Fibroblast of skin of left quadriceps (primary cell): Measurements from ENCODE around the gene FAM168B.

Experiments
- DNase-seq, 2 experiments: peaks; one replicate each; pipeline ENCODE4 v3.0.0-alpha.2; 2013; ENCODE audit warnings: low read depth in 2 of 2

Gene FAM168B

DNA sequence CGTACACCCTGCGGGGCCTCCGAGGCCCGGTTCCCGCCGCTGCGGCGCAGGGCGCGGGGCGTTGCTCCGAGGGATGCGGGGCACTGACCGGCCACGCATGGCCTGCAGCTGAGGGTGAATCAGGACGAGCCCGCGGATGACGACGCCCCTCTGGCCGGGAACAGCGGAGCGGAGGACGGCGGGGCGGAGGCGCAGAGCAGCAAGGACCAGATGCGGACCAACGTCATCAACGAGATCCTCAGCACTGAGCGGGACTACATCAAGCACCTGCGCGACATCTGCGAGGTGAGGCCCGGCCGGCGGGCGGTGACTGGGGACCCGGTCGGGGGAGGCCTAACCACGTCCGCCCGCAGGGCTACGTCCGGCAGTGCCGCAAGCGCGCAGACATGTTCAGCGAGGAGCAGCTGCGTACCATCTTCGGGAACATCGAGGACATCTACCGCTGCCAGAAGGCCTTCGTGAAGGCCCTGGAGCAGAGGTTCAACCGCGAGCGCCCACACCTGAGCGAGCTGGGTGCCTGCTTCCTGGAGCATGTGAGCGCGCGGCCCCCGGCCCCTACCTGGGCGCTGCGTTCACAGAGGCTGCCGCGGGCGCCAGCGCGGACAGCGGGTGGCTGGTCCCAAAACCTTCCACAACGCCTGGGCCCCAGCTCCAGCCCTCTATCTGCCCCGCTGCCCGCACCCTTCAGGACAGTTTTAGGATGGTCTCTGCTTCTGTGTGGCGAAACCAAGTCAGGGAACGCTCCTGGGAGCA lies 53.2 kb downstream of the FAM168B start:
- DNase-seq: no peak

DNA sequence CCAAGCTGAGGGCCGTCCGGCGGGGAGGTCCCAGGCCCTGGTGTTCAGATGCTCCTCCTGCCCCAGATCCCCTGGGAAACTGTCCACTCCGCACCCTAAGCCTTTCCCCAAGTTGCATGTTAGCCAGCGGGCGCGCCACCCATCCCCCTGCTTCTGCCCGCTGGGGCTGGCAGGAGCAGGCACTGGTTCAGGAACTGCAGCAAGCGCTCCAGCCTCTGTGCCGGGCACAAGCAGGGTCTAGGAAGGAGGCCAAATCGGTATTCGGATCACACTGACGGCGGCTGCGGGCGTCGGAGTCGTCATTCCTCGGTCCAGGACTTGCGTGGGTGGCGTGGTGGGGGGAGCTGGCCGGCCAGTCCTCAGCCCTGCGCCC lies 53.7 kb downstream of the FAM168B start:
- no peak for DNase-seq

DNA sequence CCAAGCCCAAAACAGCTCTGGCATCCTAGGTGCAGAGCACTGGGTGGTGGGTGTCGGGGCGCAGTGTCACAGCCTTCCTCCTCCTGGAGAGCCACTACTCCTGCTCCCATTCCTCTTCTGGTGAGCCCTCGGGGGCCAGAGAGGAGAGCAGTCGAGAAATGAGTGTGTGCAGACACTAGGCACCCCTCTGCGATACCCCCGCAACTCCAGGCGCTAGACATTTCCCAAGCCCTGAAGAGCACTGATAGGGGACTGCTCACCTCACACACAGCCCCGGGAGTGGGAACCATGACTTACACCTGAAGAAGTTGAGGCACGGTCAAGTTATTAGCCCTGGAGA lies 54.2 kb downstream of the FAM168B start:
- DNase-seq: no peak

DNA sequence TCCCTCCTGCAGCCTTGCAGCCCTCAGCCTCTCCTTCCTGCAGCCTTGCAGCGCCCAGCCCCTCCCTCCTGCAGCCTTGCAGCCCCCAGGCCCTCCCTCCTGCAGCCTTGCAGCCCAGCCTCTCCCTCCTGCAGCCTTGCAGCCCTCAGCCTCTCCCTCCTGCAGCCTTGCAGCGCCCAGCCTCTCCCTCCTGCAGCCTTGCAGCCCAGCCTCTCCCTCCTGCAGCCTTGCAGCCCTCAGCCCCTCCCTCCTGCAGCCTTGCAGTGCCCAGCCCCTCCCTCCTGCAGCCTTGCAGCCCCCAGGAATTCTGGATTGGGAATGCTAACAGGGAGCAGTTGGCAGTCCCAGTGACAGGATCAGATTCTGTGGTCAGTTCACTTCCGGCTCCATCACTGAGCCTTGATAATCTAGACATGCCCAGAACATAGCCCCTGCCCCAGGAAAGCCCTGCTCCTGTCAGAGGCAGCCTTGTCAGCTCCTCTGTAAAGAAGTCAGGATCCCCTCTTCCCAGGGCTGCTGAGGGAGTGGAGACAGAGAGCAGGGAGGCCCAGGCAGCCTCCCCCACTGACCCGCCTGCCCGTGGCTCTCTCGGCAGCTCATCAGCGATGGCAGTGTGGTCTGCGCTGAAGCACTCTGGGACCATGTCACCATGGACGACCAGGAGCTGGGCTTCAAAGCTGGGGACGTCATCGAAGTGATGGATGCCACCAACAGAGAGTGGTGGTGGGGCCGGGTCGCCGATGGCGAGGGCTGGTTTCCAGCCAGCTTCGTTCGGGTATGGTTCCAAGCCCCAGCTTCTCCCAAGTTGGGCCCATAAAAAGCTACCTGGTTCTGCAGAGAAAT lies 54.8 kb downstream of the FAM168B start:
- no peak for DNase-seq

DNA sequence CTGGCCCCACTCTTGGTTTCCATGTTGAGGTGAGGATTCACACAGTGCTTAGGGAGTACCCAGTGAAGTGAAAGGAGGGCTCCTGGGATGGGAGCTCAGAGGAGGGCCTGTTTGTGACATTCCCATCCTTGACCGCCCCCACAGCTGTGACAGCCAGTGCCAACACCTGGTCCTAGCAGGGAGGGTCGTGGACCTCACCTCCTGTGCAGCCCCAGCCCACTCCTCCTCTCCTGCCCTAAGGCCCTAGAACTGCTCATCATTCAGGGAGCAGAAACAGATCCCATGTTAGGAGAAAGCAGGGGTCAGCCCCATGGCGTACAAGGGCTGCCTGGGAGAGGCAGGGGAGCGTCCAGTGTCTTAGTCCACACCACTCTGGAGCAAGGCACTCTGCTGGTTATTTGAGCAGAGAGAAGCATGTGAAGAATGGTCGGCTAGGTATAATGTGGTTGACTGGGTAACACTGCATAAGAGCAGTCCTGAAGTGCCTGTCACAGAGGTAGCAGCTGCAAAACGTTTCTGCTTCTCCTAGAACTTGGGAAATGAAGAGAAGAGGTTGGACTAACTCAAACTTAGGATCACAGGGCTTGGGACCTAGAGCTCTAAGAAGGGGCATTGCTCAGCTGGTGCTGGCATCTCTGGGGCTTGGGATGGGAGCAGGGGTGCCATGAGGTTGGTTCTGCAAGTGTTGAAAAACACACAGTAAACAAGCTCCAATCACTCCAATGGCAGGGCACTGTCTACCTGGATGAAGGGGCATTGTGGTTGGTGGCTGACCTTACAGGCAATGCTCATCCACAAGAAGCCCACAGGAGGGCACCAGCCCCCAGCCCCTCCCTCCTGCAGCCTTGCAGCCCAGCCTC lies 55.6 kb downstream of the FAM168B start:
- DNase-seq: no peak

DNA sequence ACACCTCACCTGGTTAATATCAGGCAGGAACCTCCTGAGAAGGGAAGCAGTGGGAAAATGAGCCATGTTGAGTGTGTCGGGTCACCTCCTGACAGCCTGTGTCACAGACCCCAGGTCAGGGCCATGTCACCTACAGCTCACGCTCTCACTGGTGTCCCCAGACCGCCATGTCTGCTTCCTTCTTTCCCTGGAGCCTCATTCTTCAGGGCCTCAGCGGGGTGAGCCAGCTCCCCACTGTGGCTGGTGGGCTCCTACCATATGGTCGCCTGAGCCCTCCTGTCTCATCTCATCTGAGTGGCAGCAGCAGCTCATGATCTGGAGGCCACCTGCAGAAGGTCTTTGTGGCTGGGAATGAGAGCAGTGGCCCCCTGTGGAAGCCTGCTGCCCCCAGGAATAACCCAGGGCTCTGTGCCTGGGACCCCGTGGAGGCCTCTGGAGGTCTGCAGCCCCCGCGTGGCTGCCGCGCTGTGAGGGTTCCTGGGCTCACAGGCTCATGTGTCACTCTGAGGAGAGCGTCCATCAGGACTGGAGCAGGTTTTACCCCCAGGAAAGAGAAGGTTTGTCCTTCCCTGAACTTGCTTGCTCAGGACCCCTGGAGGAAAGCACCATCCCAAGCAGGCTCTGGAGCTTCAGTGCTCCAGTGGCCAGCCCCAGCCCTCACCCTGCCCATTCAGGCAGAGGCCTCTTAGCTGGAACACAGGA lies 56.4 kb downstream of the FAM168B start:
- DNase-seq: no peak

DNA sequence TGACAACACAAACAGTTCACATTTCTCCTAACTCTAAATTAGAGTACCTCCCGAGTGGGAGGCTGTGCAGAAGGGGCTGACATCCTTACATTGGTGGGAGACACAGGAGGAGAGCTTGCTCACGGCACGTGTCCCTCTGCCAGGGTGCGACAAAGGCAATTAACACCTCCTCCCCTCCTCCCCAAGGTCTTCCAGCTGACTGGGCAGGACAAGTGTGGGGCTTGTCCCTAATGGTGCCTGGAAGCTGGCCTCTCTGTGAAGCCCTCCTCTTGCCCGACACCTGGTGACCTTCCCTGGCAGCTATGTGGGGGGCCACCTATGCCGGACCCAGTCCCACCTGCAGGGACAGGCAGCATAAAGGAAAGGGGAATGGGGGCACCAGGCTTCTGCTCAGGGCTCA lies 57.0 kb downstream of the FAM168B start:
- DNase-seq: no peak

DNA sequence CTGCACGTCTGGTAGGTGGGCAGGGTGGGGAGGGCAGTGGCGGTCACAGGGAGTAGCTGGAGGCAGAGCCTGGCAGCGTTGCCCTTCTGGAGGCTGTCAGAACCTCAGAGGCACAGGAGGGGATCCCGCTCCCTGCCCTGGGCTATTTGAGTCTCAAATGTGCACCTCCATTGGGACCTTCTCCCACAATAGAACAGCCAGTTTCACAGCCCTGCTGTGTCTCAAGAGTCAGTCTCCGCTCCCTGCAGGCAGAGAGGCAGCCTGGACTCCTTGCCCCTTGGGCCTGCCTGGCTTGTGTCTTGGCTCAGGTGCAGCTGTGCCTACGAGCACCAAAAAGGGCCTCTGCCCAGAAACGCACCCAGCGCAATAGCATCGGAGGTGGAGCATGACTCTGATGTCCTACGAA lies 57.4 kb downstream of the FAM168B start:
- DNase-seq: no peak

DNA sequence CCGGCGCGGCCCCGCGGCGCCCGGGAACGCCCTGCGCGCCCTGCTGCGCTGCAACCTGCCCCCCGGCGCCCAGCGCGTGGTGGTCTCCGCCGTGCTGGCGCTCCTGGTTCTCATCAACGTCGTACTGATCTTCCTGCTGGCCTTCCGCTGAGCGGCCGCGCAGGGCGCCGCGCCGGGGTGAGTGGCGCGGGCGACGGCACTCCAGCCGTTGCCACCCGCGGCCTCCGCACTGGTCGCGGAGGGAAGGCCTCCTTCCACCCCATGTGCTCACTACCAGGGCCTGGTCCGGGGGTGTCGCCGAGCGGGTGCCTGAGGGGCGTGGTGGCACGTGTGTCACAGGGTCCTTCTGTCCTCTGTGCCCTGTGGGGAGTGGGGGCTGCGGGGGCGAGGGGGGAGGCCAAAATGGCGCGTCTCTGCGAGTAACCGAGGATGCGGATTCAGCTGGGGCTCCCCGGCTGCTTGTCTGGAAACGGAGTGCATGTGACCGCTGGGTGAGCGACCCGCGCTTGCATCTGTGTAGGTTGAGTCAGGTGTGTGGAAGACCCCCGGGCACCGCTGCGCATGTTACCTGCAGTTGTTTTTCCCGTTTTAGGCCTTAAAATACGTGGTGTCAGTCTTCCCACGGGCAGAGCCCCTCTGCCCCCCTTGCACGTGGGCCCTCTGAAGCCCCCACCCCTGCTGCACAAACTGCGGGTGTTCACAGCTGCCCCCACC lies 58.0 kb downstream of the FAM168B start:
- DNase-seq: no peak

DNA sequence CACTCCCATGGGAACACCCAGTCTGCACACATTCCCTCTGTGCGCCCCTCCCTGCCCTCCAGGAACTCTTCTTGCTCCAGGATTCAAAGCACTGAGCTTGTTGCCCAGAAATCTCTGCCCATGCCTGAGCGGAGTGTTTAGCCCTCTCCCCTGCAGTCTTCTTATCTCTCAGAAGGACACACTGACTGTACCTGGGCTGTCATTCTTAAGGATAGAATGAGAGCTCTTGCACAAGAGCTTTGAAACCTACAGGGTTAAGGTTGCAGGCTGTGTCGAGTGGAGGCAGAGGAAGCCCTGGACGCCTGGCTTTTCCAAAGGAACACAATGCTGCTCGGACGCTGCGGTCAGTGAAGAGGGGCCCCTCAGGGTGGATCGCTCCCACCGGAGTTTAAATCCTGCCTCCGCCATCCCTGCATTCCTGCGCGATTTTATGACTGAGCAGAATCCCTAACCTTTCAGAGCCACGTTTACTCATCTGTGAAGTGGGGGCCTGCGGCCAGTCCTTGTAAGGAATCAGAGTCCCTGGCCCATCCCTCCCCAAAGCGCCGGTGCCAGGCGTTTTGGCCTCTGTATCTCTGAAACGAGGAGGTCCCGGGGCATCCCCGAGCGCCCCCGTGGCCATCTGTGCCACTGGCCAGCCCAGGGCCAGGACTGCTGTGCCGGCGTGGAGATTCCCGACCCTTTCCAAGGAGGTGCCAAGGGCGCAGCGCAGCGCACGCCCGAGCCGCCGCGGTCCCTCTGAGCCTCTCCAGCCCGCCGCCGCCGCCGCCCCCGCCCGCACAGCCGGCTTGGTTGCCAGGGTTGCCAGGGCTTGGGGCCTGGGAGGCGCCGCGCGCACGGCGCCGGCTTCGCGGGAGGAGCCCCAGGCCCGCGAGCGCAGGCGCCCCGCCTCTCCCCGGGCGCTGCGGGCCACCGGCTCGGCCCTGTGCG lies 58.9 kb downstream of the FAM168B start:
- DNase-seq: no peak

DNA sequence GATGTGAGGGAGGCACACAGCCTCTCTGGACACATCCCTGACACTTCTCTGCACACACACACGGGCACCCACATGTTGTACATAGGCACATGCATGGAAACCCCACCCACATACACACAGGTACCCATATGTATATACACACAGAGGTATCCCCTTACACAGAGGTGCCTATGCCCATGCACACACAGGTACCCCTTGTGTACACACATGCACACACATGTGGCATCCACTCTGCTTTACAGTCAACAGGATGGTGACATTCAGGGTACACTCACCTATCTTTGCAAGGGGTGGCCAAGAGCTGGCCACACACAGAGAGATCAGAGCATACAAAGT lies 59.5 kb downstream of the FAM168B start:
- DNase-seq: no peak

DNA sequence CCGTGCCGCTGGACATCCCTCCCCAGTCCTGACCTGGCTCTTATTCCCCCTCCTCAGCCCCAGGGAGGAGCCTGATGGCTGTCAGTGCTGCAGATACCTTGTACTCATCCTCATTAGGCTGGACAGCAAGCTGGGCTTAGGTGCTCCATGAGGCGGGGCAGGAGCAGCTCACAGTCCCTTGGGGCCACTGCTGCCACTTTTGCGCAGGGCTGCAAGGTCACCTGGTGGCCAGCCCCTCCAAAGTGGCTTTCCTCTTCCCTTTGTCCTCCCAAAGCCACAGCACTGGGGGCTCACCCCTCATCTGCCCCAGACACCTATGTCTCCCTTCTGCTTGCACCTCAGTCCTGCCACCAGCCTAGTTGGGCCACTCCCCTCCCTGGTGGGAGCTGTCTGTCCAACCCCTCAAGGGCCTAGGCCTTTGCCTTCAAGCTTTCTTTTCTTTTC lies 60.8 kb downstream of the FAM168B start:
- no peak for DNase-seq

DNA sequence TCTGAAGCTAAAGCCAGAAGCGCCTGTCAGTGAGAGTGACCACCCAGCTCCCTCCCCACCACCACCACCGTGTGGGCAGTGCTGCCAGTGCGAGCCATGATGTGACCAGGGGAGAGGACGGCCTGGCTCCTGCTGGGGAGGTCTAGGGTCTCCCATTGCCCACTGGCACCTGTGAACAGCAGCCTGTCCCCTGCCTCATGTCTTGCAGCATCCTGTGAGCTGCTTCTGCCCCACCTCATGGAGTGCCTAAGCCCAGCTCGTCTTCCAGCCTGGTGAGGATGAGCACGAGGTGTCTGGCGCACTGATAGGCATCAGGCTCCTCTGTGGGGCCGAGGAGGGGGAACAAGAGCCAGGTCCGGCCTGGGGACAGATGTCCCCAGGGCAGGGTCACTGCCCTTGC lies 61.4 kb downstream of the FAM168B start:
- DNase-seq: no peak

DNA sequence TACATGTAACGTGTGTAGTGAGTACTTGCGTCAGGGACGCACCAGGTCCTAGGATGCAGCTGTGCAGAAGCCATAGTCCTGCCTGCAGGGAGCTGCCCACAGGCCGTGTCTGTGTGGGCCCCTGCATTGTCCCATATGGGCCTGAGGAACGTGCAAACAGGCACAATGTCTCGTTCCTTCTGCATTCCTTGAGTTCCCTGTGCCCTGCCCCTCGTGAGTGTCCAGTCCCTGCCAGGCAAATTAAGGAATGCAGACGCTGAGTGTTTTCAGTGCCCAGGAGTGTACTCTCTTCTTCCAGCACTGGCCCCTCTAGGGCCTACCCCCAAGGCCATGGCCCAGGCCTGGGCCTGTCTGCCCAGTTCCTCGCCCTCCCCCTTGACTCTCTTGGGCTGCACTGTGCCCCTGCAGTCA lies 61.8 kb downstream of the FAM168B start:
- no peak for DNase-seq

DNA sequence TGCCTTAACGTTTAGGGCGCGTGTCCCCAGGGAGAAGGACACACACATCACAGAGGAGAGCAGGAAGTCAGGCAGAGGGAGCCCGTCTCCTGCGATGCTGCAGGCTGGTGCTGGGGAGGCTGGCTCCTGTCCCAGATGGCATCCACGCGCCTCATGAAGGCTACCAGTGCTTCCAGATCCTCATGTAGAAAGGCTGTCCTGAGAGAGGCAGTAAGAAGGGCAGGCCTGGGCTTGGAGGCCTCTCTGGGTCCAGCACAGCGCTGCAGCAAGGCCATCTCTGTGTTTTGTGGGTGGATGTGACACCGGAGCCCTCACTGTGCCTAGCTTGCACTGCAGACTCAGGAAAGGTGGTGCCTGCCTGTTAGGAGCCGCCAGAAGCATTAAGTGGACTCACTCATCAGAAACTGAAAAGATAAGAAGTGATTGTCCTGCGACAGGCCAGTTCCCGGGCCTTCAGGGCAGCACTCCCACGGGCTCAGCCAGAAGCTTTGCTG lies 62.7 kb downstream of the FAM168B start:
- DNase-seq: no peak

DNA sequence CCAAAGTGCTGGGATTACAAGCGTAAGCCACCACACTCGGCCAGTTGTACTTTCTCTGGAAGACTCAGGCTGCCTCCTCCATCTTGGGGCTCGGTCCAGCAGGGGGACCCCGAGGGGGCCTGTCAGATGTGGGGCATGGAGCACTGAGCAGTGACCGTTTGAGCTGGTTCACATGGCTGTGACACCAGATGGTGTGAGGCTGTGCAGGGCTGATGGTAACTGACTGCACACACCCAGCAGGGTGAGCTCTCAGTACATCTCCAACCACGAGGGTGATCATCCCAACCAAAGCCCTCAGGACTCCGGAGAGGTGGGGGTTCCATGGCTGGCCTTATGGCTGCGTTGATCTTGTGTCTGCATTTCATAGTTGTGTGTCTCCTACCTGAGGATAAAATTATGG lies 63.4 kb downstream of the FAM168B start:
- DNase-seq: no peak

DNA sequence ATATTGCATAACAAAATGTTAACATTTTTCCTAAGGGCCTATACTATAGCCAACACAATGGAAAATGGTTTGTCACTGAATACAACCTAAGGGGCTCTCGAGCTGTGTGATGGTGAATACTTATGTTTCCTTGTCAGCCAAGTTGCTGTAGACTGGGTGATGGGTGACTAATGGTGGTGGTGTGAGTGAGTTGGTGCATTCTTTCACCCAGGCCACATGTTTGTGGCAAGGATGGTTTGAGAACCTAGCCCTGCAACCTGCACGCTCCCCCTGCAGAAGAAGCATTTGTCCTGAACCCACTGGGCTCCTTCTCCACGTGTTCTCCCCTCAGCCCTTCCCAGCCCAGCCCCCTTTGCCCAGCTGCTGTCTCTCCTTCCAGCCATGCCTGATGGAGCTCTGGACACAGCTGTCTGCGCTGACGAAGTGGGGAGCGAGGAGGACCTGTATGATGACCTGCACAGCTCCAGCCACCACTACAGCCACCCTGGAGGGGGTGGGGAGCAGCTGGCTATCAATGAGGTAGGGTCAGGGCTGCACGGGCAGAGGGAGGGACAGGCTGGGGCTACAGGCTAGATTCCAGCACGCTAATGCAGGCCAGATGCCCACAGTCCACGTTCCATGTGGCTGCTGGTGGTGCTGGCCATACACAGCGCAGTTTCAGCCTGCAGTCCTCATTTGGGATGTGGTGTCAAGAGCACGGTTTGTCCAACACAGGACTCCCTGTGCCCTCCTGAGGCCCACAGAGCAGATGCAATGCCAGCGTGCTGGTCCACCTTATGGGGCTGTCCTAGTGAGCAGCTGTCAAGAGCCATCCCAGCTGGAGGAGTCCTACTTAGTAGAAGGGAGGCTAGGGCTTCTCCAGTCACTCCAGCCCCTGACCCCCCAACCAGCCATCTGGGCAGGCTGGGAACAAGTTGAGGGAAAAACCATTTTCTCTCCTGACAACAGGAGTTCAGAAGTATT lies 65.4 kb downstream of the FAM168B start:
- no peak for DNase-seq

DNA sequence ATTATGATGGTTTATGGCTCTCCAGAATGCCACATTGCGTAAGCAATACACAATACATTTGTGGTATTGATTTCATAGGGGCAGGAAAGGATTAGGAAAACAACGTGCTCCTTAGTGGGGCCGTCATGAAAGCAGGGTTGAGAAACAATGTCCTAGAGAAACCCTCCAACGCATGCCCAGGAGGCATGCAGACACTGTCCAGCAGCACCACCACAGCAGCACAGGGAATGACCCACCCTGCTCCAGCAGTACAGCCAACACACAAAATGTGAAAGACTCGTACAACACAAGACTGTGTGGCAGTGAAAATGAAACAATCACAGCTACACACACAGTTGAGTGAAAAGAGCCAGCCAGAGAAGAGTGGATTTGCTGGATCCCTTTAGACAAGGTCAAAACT lies 66.3 kb downstream of the FAM168B start:
- no peak for DNase-seq

DNA sequence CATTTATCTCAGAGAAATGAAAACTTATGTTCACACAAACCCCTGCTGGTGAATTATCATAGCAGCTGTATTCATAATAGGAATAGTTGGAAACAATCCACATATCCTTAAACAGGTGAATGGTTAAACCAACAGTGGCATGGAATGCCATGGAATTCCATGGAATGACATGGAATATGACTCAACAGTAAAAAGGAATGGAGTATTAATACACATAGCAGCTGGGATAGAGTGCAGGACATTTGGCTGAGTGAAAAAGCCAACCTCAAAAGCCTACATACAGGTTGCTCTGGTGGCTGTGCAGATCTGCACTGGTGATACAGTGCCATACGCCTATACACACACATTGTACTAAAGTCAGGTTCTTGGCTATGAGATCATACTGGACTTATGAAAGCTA lies 69.5 kb downstream of the FAM168B start:
- DNase-seq: no peak
